ENCODE measurements around the gene NEB. TPM values are rescaled to one million over a fixed set of nuclear protein-coding genes. Genes with fewer than 3 reads are reported as not detected.
"Not testable (repeated sequence)": the region's sequence is repeated elsewhere in the genome, so short reads cannot be mapped to it uniquely, and the experiment has no call there.

The NEB gene
- total and polyA plus RNA-seq, 4 donors: 2.4 to 8.5 (median 7.1) TPM

- no CpG with 5 or more reads among the region's 5 CpGs for WGBS (ENCODE audit: insufficient coverage)
- H3K36me3 ChIP-seq (ENCODE audit: control insufficient read depth, insufficient read depth, low read length); H3K4me3 ChIP-seq (ENCODE audit: low read depth, low read length); H3K9me3 ChIP-seq (ENCODE audit: control insufficient read depth, insufficient read depth, low read length); H3K27me3 ChIP-seq (ENCODE audit: control insufficient read depth, insufficient read depth, low read length); DNase-seq (ENCODE audit: low read depth in 4 of 6, low spot score in 6 of 6); H3K4me1 ChIP-seq (ENCODE audit: control insufficient read depth, insufficient read depth, low read length); H3K27ac ChIP-seq (ENCODE audit: low read depth, low read length): not testable (repeated sequence)
Observed at GRCh38 chr2:151581300-151581699, 153.0 kb downstream of the NEB start.

GRCh38 chr2:151580697-151581096, 153.6 kb downstream of the NEB start:
- H3K36me3 ChIP-seq (ENCODE audit: control insufficient read depth, insufficient read depth, low read length); DNase-seq (ENCODE audit: low read depth in 4 of 6, low spot score in 6 of 6); H3K4me1 ChIP-seq (ENCODE audit: control insufficient read depth, insufficient read depth, low read length); H3K27me3 ChIP-seq (ENCODE audit: control insufficient read depth, insufficient read depth, low read length); H3K4me3 ChIP-seq (ENCODE audit: low read depth, low read length); H3K9me3 ChIP-seq (ENCODE audit: control insufficient read depth, insufficient read depth, low read length); H3K27ac ChIP-seq (ENCODE audit: low read depth, low read length): not testable (repeated sequence)
- no CpG with 5 or more reads among the region's 4 CpGs for WGBS (ENCODE audit: insufficient coverage)

GRCh38 chr2:151577116-151577515, 157.2 kb downstream of the NEB start:
- no peak for DNase-seq (ENCODE audit: low read depth in 4 of 6, low spot score in 6 of 6)
- H3K27me3 ChIP-seq (ENCODE audit: control insufficient read depth, insufficient read depth, low read length): no peaks in the 10 kb centered on the region
- no peaks in the 10 kb centered on the region for H3K36me3 ChIP-seq (ENCODE audit: control insufficient read depth, insufficient read depth, low read length)
- no peak overlapping the region for H3K27ac ChIP-seq (ENCODE audit: low read depth, low read length)
- no peaks in the 10 kb centered on the region for H3K4me1 ChIP-seq (ENCODE audit: control insufficient read depth, insufficient read depth, low read length)
- no peaks in the 10 kb centered on the region for H3K9me3 ChIP-seq (ENCODE audit: control insufficient read depth, insufficient read depth, low read length)
- no peak overlapping the region for H3K4me3 ChIP-seq (ENCODE audit: low read depth, low read length)
- 89% methylated on average over 5 of the region's 5 CpGs for WGBS (ENCODE audit: insufficient coverage)

GRCh38 chr2:151576080-151576479, 158.2 kb downstream of the NEB start:
- no peak overlapping the region for H3K4me3 ChIP-seq (ENCODE audit: low read depth, low read length)
- H3K9me3 ChIP-seq (ENCODE audit: control insufficient read depth, insufficient read depth, low read length): no peaks in the 10 kb centered on the region
- H3K36me3 ChIP-seq (ENCODE audit: control insufficient read depth, insufficient read depth, low read length): no peaks in the 10 kb centered on the region
- H3K27me3 ChIP-seq (ENCODE audit: control insufficient read depth, insufficient read depth, low read length): no peaks in the 10 kb centered on the region
- H3K4me1 ChIP-seq (ENCODE audit: control insufficient read depth, insufficient read depth, low read length): no peaks in the 10 kb centered on the region
- DNase-seq (ENCODE audit: low read depth in 4 of 6, low spot score in 6 of 6): no peak
- no peak overlapping the region for H3K27ac ChIP-seq (ENCODE audit: low read depth, low read length)
- 74% methylated on average over 3 of the region's 4 CpGs for WGBS (ENCODE audit: insufficient coverage)

GRCh38 chr2:151575338-151575737, 158.9 kb downstream of the NEB start:
- no peaks in the 10 kb centered on the region for H3K4me1 ChIP-seq (ENCODE audit: control insufficient read depth, insufficient read depth, low read length)
- H3K27me3 ChIP-seq (ENCODE audit: control insufficient read depth, insufficient read depth, low read length): no peaks in the 10 kb centered on the region
- DNase-seq (ENCODE audit: low read depth in 4 of 6, low spot score in 6 of 6): no peak
- WGBS (ENCODE audit: insufficient coverage): 100% methylated on average over 1 of the region's 5 CpGs
- no peaks in the 10 kb centered on the region for H3K9me3 ChIP-seq (ENCODE audit: control insufficient read depth, insufficient read depth, low read length)
- no peak overlapping the region for H3K4me3 ChIP-seq (ENCODE audit: low read depth, low read length)
- H3K27ac ChIP-seq (ENCODE audit: low read depth, low read length): no peak overlapping the region
- H3K36me3 ChIP-seq (ENCODE audit: control insufficient read depth, insufficient read depth, low read length): no peaks in the 10 kb centered on the region

GRCh38 chr2:151570191-151570590, 164.1 kb downstream of the NEB start:
- Histone ChIP-seq H3K27ac (ENCODE audit: low read depth, low read length) (no peak overlapping the region), H3K4me1 (ENCODE audit: control insufficient read depth, insufficient read depth, low read length) (no peaks in the 10 kb centered on the region), H3K27me3 (ENCODE audit: control insufficient read depth, insufficient read depth, low read length) (no peaks in the 10 kb centered on the region), H3K36me3 (ENCODE audit: control insufficient read depth, insufficient read depth, low read length) (no peaks in the 10 kb centered on the region), H3K9me3 (ENCODE audit: control insufficient read depth, insufficient read depth, low read length) (no peaks in the 10 kb centered on the region), H3K4me3 (ENCODE audit: low read depth, low read length) (no peak overlapping the region)
- 94% methylated on average over 6 of the region's 8 CpGs for WGBS (ENCODE audit: insufficient coverage)
- DNase-seq (ENCODE audit: low read depth in 4 of 6, low spot score in 6 of 6): no peak

GRCh38 chr2:151569167-151569566, 165.1 kb downstream of the NEB start:
- H3K27me3 ChIP-seq (ENCODE audit: control insufficient read depth, insufficient read depth, low read length): no peaks in the 10 kb centered on the region
- 87% methylated on average over 3 of the region's 8 CpGs for WGBS (ENCODE audit: insufficient coverage)
- no peaks in the 10 kb centered on the region for H3K9me3 ChIP-seq (ENCODE audit: control insufficient read depth, insufficient read depth, low read length)
- H3K4me3 ChIP-seq (ENCODE audit: low read depth, low read length): no peak overlapping the region
- H3K4me1 ChIP-seq (ENCODE audit: control insufficient read depth, insufficient read depth, low read length): no peaks in the 10 kb centered on the region
- H3K27ac ChIP-seq (ENCODE audit: low read depth, low read length): no peak overlapping the region
- no peaks in the 10 kb centered on the region for H3K36me3 ChIP-seq (ENCODE audit: control insufficient read depth, insufficient read depth, low read length)
- peak in 2 of 6 donors; percentile 11 to 26 for DNase-seq (ENCODE audit: low read depth in 4 of 6, low spot score in 6 of 6)

- Histone ChIP-seq H3K27me3 (ENCODE audit: control insufficient read depth, insufficient read depth, low read length) (no peaks in the 10 kb centered on the region), H3K36me3 (ENCODE audit: control insufficient read depth, insufficient read depth, low read length) (no peaks in the 10 kb centered on the region), H3K27ac (ENCODE audit: low read depth, low read length) (no peak overlapping the region), H3K9me3 (ENCODE audit: control insufficient read depth, insufficient read depth, low read length) (no peaks in the 10 kb centered on the region), H3K4me3 (ENCODE audit: low read depth, low read length) (no peak overlapping the region), H3K4me1 (ENCODE audit: control insufficient read depth, insufficient read depth, low read length) (no peaks in the 10 kb centered on the region)
- no CpG with 5 or more reads among the region's 7 CpGs for WGBS (ENCODE audit: insufficient coverage)
- DNase-seq (ENCODE audit: low read depth in 4 of 6, low spot score in 6 of 6): peak in 1 of 6 donors; percentile 77
Observed at GRCh38 chr2:151568501-151568900, 165.8 kb downstream of the NEB start.

- no peaks in the 10 kb centered on the region for H3K4me1 ChIP-seq (ENCODE audit: control insufficient read depth, insufficient read depth, low read length)
- H3K36me3 ChIP-seq (ENCODE audit: control insufficient read depth, insufficient read depth, low read length): no peaks in the 10 kb centered on the region
- H3K27me3 ChIP-seq (ENCODE audit: control insufficient read depth, insufficient read depth, low read length): no peaks in the 10 kb centered on the region
- H3K27ac ChIP-seq (ENCODE audit: low read depth, low read length): no peak overlapping the region
- no peaks in the 10 kb centered on the region for H3K9me3 ChIP-seq (ENCODE audit: control insufficient read depth, insufficient read depth, low read length)
- no peak for DNase-seq (ENCODE audit: low read depth in 4 of 6, low spot score in 6 of 6)
- WGBS (ENCODE audit: insufficient coverage): 90% methylated on average over 2 of the region's 5 CpGs
- no peak overlapping the region for H3K4me3 ChIP-seq (ENCODE audit: low read depth, low read length)
Observed at GRCh38 chr2:151567006-151567405, 167.3 kb downstream of the NEB start.

GRCh38 chr2:151562398-151562797, 171.9 kb downstream of the NEB start:
- no peak for DNase-seq (ENCODE audit: low read depth in 4 of 6, low spot score in 6 of 6)
- no peaks in the 10 kb centered on the region for H3K36me3 ChIP-seq (ENCODE audit: control insufficient read depth, insufficient read depth, low read length)
- no peaks in the 10 kb centered on the region for H3K4me1 ChIP-seq (ENCODE audit: control insufficient read depth, insufficient read depth, low read length)
- no peak overlapping the region for H3K27ac ChIP-seq (ENCODE audit: low read depth, low read length)
- no peak overlapping the region for H3K4me3 ChIP-seq (ENCODE audit: low read depth, low read length)
- 85% methylated on average over 8 of the region's 8 CpGs for WGBS (ENCODE audit: insufficient coverage)
- H3K27me3 ChIP-seq (ENCODE audit: control insufficient read depth, insufficient read depth, low read length): no peaks in the 10 kb centered on the region
- no peaks in the 10 kb centered on the region for H3K9me3 ChIP-seq (ENCODE audit: control insufficient read depth, insufficient read depth, low read length)
